GM19328 (cell line): Measurements from ENCODE around the gene NUP43.
"Not testable (repeated sequence)": the region's sequence is repeated elsewhere in the genome, so short reads cannot be mapped to it uniquely, and the experiment has no call there.

Experiments used
- ATAC-seq: cut with Tn5 transposase; IDR thresholded peaks from one replicate; pipeline ENCODE4 v1.9.1; 2021; ENCODE audit warnings: mild to moderate bottlenecking, moderate library complexity; ENCODE audit not compliant: unreplicated experiment

Gene NUP43

DNA sequence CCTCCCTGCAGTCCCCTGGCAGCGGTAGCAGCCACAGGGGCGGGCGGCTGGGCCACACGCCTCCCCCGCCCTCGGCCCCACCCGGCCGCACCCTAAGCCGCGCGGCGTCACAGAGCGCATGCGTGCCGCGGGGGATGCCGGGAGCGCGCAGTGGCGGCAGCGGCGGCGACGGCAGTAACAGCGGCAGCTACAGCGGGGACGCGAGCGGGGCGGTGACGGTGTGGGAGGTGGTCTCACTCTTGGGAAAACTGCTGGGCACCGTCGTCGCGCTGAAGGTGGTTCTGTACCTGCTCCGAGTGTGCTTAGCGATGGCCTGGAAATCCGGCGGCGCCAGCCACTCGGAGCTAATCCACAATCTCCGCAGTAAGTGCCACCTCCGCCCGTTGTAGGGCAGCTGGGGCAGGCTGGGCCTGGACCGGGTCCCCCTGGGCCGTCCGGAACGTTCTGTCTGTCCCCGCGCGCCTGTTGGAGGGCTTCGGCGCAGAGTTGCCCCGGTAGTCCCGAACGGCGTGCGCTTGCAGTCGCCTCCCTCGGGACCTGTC is 3.3 kb upstream of the NUP43 start, which contains the start of gene PCMT1:
Gene PCMT1 (plus strand): TSS at position 148 of the 542 bp plus-strand sequence. CDS start 161 bp downstream, at position 309.
- peak; percentile 89 for ATAC-seq

DNA sequence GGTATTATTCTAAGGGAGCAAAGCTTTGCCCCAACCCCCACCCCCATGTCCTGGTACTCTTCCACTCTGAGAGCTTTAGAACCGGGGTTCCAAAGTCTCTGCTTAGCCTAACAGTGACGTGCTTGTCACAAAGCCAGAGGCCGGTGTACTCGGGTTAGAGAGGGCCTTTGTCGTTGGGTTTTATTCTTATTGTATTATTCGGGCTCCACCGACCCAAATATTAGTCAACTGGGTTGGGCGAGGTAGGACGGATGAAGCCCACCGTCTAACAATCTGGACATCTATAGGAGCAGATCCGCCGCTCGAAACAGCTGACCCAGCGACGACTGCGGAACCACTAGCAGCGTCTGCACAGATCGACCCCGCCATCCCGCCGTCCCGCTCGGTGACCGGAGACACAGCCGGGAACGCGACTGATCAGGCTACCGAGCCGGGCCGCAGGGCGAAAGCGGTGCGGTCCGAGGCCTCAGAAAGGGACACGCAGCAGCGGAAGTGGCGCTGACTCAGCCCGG is 2.8 kb upstream of the NUP43 start:
- ATAC-seq: peak; percentile 2

DNA sequence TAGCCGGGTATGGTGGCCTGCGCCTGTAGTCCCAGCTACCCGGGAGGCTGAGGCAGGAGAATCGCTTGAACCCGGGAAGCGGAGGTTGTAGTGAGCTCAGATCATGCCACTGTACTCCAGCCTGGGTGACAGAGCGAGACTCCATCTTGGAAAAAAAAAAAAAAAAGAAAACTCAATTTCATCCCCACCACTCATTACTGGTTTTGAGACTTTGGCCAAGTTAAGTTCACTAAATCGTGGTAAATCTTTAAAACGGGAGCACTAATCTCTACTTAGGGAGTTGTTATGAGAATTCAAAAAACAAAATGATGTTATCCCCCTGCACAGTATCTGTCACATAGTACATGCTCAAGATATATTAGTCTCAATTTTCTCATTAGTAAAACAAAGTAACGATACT is 1.1 kb downstream of the NUP43 start:
- not testable (repeated sequence) for ATAC-seq

- ATAC-seq: no peak
These were observed 11.4 kb downstream of the NUP43 start for GRCh38 chr6:149734915-149735314.

DNA sequence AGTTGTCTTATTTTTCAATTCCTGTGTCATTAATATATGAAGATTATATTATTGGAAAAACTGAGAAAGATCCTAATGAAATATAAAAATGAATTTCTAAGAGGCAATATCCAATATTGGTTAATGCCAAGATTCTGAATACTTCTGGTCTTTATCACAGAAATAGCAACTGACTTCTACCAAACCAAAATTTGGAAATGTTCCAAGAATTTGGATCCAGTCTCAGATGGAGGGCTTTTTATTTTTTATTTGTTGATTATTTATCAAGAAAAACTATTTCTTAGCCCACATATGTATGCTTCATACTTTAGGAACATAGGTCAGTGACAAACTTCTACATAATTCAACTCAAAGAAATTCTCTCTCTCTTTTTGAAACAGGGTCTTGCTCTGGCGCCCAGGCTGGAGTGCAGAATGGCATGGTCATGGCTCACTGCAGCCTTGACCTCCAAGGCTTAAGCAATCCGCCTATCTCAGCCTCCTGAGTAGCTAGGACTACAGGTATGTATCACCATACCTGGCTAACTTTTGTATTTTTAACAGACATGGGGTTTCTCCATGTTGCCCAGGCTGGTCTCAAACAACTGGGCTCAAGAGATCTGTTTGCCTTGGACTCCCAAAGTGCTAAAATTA is 13.1 kb downstream of the NUP43 start:
- no peak for ATAC-seq

- ATAC-seq: no peak
These were observed 16.5 kb downstream of the NUP43 start for GRCh38 chr6:149729824-149730223.

- no peak for ATAC-seq
These were observed 17.7 kb downstream of the NUP43 start for GRCh38 chr6:149728499-149729234.

DNA sequence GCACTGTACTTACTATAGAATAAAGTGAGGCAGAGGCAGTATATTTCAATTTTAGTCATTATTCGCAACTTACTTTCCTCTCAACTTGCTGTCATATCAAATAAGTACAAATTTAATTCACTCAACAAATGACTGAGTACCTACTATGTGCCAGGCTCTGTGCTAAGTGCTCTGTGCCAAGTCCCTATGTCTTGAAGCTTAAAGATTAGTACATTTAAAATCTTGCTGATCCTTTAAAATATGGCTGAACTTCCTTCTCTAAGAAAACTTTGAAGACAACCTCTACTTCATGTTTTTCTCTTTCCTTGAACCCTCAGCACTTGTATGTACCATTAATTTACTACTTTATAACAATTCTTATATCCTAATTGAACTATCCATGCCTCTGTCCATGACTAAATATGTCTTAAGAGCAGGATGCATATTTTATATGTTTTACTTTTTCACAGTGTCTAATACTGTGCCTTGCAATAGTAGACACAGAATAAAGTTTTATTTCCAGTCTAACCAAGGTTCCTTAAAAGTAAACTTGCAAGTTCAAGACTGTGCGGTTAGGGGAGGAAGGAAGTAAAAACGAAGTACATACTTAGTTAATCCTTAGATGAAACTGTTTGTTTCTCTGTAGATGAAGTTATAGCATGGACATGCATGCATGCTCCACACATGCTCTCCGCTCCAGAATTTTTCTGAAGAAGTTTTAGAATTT is 18.4 kb downstream of the NUP43 start:
- no peak for ATAC-seq

DNA sequence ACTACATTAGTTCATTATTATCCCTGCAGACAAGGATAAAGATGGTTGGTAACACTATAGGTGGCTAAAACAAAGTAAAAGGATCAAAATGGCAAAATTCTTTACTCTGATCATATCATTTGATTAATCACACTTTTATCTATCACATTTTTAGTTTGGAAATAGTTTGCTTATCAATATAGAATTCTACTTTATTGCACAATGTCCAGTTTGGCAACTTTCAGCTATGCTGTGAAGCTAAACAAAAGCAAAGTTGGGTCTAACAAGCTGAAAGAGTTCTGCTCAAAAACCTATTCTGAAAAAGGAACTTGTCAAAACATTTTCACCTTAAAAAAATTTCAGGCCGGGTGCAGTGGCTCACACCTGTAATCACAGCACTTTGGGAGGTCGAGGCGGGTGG is 20.5 kb downstream of the NUP43 start:
- ATAC-seq: no peak

DNA sequence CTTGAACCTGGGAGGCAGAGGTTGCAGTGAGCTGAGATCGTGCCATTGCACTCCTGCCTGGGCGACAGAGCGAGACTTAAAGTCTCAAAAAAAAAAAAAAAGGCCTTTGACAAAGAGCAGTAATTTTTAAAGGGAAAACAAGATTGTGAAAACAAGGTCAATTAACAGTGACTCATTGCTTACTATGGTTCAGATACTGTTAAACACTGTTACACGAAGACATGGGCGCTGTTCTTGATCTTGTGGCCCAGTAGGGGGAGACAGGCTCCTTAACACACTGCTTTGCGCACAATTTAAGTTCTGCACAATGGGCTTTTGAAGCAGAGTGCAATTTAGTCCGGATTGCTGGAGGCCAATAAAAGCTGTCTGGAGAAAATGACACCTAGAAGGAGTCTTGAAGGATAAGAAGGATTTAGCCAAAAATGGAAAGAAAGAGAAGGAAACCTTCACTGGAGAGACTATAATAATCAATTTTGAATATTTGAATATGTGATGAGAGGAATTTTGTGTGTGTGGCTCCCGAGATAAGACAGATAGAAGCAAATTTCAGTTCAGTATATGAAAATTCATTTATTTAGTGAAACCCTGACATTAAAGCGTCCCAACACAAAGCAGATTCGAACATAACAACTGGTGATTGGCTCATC is 22.4 kb downstream of the NUP43 start:
- no peak for ATAC-seq

DNA sequence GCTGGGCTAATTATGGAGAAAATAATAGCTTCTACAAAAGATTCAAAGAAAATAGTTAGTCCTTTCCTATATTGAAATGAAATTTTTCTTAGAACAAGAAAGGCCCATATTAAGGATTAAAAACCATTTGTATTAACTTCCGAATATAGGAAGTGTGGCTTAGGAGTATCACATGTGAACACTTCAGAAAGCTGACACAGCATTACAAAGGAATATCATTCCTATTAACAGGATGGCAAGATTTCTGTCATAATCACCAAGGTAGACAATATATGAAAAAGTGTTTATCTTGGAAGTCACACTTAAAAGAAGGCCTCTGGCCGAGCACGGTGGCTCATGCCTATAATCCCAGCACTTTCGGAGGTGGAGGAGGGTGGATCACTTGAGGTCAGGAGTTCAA is 23.1 kb downstream of the NUP43 start:
- no peak for ATAC-seq

DNA sequence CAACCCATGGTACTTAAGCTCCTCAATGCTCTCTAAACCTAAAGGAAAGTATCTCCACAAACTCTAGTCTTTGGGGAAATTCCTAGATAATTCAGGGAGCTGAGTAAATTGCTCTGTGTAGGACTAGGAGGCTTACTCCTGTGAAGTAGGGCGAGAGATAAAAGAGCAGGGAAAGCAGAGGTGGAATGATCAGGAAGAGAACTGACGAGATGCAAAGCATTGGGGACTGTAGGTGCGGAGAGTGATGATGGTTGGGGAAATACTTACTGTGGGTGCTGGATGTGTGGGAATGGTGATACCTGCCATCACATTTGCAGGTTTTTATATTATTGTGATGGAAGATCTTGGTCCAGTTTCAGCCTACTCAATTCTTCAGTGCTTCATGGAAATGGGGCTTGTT is 26.8 kb downstream of the NUP43 start:
- no peak for ATAC-seq

GRCh38 chr6:149717588-149718458 is 28.5 kb downstream of the NUP43 start, which contains the start of gene LATS1:
Gene LATS1 (minus strand): TSS chr6:149718101. CDS start chr6:149702126, 15,975 bp downstream.
- peak; percentile 78 for ATAC-seq

DNA sequence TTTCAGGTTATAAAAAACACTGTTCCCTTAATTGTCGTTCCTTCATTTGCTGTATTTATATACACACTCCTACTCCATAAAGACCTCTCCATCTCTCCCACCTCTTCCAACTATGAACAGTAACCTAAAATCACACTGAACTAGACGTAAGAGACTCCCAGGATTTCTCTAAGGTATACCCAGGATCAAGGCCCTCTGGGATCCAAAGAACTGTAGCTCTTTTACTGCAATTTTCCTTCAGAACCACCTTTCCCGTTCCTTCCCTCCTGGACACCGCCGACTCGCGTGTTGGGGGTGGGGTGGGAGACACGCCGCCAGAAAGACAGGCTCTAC is 29.1 kb downstream of the NUP43 start:
- ATAC-seq: no peak

- ATAC-seq: no peak
These were observed 30.0 kb downstream of the NUP43 start for GRCh38 chr6:149716181-149716963.

- no peak for ATAC-seq
These were observed 31.9 kb downstream of the NUP43 start for GRCh38 chr6:149714442-149714841.

- no peak for ATAC-seq
These were observed 34.6 kb downstream of the NUP43 start for GRCh38 chr6:149711711-149712110.

- no peak for ATAC-seq
These were observed 44.6 kb downstream of the NUP43 start for GRCh38 chr6:149701714-149702113.

DNA sequence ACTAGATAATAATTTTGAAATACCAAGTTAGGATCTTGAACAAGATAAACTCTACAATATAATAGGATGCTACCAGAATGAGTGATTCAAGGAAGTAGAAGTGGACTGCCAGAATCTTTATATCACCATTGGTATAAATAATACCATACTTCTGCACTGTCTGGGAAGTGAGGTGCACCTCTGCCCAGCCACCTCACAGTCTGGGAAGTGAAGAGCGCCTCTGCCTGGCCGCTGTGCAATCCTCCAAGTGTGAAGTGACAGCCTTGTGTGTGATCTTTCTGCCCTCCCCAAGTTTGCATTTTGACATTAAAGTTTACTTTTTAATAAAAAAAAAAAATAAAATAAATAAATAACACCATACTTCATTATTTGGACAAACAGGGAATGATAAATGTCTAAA is 47.2 kb downstream of the NUP43 start:
- no peak for ATAC-seq
